HUES64 (cell line): ENCODE measurements around the gene CERT1.

Experiments
- H3K27ac ChIP-seq: 2 replicates; pipeline ENCODE4 v1.7.0; 2013; ENCODE audit warnings: low read depth, low read length, inconsistent platforms
- H3K27me3 ChIP-seq: 2 replicates; pipeline ENCODE4 v1.6.1; 2013; ENCODE audit warnings: mild to moderate bottlenecking, low read length; ENCODE audit not compliant: insufficient read depth
- H3K36me3 ChIP-seq: 2 replicates; pipeline ENCODE4 v1.6.1; 2013; ENCODE audit warnings: mild to moderate bottlenecking, low read length; ENCODE audit not compliant: insufficient read depth
- H3K4me1 ChIP-seq: 2 replicates; pipeline ENCODE4 v1.6.1; 2013; ENCODE audit warnings: mild to moderate bottlenecking, low read length, moderate library complexity; ENCODE audit not compliant: insufficient read depth
- H3K4me3 ChIP-seq: 2 replicates; pipeline ENCODE4 v1.5.1; 2013; ENCODE audit warnings: mild to moderate bottlenecking, low read length, moderate library complexity
- H3K9ac ChIP-seq: 2 replicates; pipeline ENCODE4 v1.6.1; 2013; ENCODE audit warnings: mild to moderate bottlenecking, low read depth, low read length
- H3K9me3 ChIP-seq: 2 replicates; pipeline ENCODE4 v1.6.1; 2013; ENCODE audit warnings: low read depth, low read length; ENCODE audit not compliant: insufficient read depth
- WGBS: fragments of 150-250, 120-280 bp; methylation state at CpG from one replicate; pipeline ENCODE4 v1.1.7; 2013; ENCODE audit warnings: missing lambda C conversion rate; 5-methylcytosine and 5-hydroxymethylcytosine counted together

Gene CERT1

GRCh38 chr5:75412111-75412990, 99.1 kb downstream of the CERT1 start:
- Histone ChIP-seq H3K9ac (no peak overlapping the region), H3K36me3 (peaks cover 32% of the 10 kb centered on the region), H3K4me1 (peaks cover 14% of the 10 kb centered on the region), H3K9me3 (no peaks in the 10 kb centered on the region), H3K27ac (peak overlapping the region; percentile 85; the same call in 1 of the 2 replicates), H3K27me3 (no peaks in the 10 kb centered on the region), H3K4me3 (no peak overlapping the region)
- 80% methylated on average over 3 of the region's 4 CpGs for WGBS

- H3K36me3 ChIP-seq: peaks cover 25% of the 10 kb centered on the region
- 76% methylated on average over 3 of the region's 3 CpGs for WGBS
- no peak overlapping the region for H3K9ac ChIP-seq
- H3K27me3 ChIP-seq: peaks cover 6% of the 10 kb centered on the region
- no peaks in the 10 kb centered on the region for H3K9me3 ChIP-seq
- H3K27ac ChIP-seq: no peak overlapping the region
- H3K4me1 ChIP-seq: no peaks in the 10 kb centered on the region
- no peak overlapping the region for H3K4me3 ChIP-seq
These were observed 106.1 kb downstream of the CERT1 start for GRCh38 chr5:75405296-75405695.

DNA sequence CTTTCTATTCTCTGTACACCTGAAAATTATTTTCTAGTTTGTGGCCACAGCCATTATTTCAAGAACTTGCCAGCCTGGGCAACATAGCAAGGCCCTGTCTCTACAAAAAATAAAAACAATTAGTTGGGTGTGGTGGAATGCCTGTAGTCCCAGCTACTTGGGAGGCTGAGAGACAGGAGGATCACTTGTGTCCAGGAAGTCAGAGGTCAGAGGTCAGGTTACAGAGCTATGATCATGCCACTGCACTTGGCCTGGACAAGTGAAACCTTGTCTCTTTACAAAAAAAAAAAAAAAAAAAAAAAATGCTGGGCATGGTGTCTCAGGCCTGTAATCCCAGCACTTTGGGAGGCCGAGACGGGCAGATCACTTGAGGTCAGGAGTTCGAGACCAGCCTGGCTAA, 116.2 kb downstream of the CERT1 start:
- Histone ChIP-seq H3K27ac (no peak overlapping the region), H3K27me3 (no peaks in the 10 kb centered on the region), H3K9ac (no peak overlapping the region), H3K4me3 (no peak overlapping the region), H3K4me1 (peaks cover 8% of the 10 kb centered on the region; the same call in 1 of the 2 replicates), H3K36me3 (peaks cover 14% of the 10 kb centered on the region), H3K9me3 (no peaks in the 10 kb centered on the region)
- 97% methylated on average over 3 of the region's 3 CpGs for WGBS

DNA sequence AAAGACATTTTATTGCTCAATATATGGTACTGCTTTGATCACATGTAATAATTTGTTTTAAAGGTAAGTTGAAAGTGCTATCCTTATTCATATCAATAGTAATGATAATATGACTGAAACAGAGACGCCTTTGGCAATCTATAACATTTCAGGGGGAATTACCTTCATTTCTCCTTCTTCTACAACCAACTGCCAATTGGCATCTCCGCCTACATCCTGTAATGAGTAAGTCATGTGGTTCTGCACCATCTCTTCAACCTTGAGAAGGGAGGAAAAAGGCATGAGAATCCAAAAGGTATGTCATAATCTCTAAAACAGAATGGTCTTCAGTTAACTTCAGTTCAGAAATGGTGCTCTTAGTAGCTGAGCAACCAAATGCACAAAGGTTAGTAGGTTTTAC, 122.0 kb downstream of the CERT1 start:
- no peak overlapping the region for H3K9ac ChIP-seq
- H3K4me3 ChIP-seq: no peak overlapping the region
- H3K4me1 ChIP-seq: no peaks in the 10 kb centered on the region
- no peak overlapping the region for H3K27ac ChIP-seq
- WGBS: 88% methylated on average over 1 of the region's 2 CpGs
- no peaks in the 10 kb centered on the region for H3K9me3 ChIP-seq
- peaks cover 32% of the 10 kb centered on the region for H3K36me3 ChIP-seq
- H3K27me3 ChIP-seq: no peaks in the 10 kb centered on the region

DNA sequence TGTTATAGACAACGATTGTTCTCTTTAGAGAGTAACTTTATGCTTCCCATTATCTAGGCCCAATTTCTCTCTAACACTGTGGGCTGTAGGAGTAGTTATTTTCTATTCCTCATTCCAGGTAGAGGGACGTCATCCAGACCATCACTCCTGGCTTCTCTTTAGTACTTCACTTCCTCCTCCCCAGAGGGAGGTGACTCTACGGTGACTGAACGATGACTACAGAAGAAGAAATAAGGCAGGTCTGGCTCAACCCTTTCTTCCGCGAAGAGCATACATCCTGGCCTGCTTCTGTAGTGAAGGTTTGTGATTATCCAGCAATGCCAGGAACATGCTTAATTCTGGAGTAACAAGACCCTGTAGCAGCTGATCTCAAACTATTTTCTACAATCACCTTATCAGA, 123.6 kb downstream of the CERT1 start:
- H3K36me3 ChIP-seq: peaks cover 48% of the 10 kb centered on the region
- no peaks in the 10 kb centered on the region for H3K4me1 ChIP-seq
- H3K27ac ChIP-seq: no peak overlapping the region
- H3K9me3 ChIP-seq: no peaks in the 10 kb centered on the region
- H3K4me3 ChIP-seq: no peak overlapping the region
- H3K9ac ChIP-seq: no peak overlapping the region
- 95% methylated on average over 6 of the region's 6 CpGs for whole genome bisulfite sequencing
- no peaks in the 10 kb centered on the region for H3K27me3 ChIP-seq

- Histone ChIP-seq H3K27me3 (no peaks in the 10 kb centered on the region), H3K4me1 (no peaks in the 10 kb centered on the region), H3K9ac (no peak overlapping the region), H3K27ac (no peak overlapping the region), H3K4me3 (no peak overlapping the region), H3K36me3 (peaks cover 72% of the 10 kb centered on the region), H3K9me3 (no peaks in the 10 kb centered on the region)
- 100% methylated on average over 1 of the region's 1 CpG for WGBS
These were observed 127.2 kb downstream of the CERT1 start for GRCh38 chr5:75384218-75384617.

DNA sequence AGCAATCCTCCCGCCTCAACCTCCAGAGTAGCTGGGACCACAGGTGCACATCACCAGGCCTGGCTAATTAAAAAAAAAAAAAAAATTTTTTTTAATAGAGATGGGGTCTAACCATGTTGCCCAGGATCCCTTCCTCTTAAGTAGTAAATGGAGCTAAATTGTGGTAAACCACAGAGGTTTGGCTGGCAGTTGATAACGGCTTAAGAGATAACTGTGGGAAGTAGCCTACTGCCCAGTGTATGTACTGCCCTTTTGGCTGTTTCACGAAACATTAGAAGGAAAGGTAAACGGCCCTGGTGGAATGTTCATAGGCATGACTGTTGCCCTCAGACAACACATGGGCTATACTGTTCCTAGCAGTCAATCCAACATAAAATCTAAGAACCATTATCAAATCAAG, 130.0 kb downstream of the CERT1 start:
- WGBS: 95% methylated on average over 4 of the region's 4 CpGs
- H3K9me3 ChIP-seq: no peaks in the 10 kb centered on the region
- no peak overlapping the region for H3K9ac ChIP-seq
- peaks cover 84% of the 10 kb centered on the region for H3K36me3 ChIP-seq
- no peaks in the 10 kb centered on the region for H3K27me3 ChIP-seq
- H3K27ac ChIP-seq: no peak overlapping the region
- H3K4me3 ChIP-seq: no peak overlapping the region
- H3K4me1 ChIP-seq: no peaks in the 10 kb centered on the region

DNA sequence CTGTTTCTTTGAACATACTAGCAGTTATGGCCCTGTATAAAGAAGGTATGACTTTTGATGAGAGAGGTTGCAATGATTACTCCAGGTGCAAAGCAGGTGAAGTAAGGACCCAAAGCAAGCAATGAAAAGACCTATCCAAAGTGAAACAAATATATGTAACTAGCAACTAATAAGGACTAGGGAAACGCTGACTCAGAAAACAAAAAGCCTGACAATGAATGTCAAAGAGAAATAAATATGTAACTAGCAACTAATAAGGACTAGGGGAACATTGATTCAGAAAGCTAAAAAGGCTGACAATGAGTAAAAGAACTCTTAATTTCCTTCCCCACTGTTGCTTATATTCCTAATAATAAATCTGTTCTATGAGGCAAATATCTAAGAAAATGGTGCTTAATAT, 131.3 kb downstream of the CERT1 start:
- no CpG with 5 or more reads among the region's 1 CpG for WGBS
- Histone ChIP-seq H3K36me3 (peaks cover 84% of the 10 kb centered on the region), H3K4me1 (no peaks in the 10 kb centered on the region), H3K4me3 (no peak overlapping the region), H3K27me3 (no peaks in the 10 kb centered on the region), H3K9me3 (no peaks in the 10 kb centered on the region), H3K9ac (no peak overlapping the region), H3K27ac (no peak overlapping the region)

DNA sequence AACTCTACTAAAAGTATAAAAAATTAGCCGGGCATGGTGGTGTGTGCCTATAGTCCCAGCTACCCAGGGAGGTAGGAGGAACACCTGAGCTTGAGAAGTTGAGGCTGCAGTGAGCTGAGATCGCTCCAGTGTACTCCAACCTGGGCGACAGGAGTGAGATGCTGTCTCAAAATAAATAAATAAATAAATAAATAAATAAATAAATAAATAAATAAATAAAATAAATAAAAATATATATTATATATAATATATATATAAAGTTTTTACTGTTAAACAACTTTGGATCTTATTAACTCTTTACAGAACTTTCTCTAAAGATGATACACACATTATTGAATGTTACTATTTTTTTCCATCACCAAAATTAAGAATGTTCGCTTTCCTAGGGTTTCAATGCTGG, 136.0 kb downstream of the CERT1 start:
- H3K9me3 ChIP-seq: no peaks in the 10 kb centered on the region
- H3K4me1 ChIP-seq: no peaks in the 10 kb centered on the region
- no peaks in the 10 kb centered on the region for H3K27me3 ChIP-seq
- H3K4me3 ChIP-seq: no peak overlapping the region
- 98% methylated on average over 3 of the region's 4 CpGs for WGBS
- H3K9ac ChIP-seq: no peak overlapping the region
- no peak overlapping the region for H3K27ac ChIP-seq
- peaks cover 56% of the 10 kb centered on the region for H3K36me3 ChIP-seq

DNA sequence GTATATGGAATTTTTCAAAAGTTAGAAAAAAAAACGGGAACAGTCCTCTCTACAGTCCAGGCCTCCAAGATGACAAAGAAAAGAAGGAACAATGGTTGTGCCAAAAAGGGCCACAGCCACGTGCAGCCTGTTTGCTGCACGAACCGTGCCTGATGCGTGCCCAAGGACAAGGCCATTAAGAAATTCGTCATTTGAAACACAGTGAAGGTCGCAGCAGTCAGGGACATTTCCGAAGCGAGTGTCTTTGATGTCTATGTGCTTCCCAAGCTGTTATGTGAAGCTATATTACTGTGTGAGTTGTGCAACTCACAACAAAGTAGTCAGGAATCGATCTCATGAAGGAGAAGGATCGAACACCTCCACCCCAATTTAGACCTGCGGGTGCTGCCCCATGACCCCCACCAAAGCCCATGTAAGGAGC, 137.0 kb downstream of the CERT1 start:
- 85% methylated on average over 10 of the region's 12 CpGs for WGBS
- Histone ChIP-seq H3K9me3 (no peaks in the 10 kb centered on the region), H3K36me3 (peaks cover 49% of the 10 kb centered on the region), H3K4me3 (no peak overlapping the region), H3K9ac (no peak overlapping the region), H3K27me3 (no peaks in the 10 kb centered on the region), H3K27ac (no peak overlapping the region), H3K4me1 (no peaks in the 10 kb centered on the region)

- H3K4me1 ChIP-seq: no peaks in the 10 kb centered on the region
- H3K27ac ChIP-seq: no peak overlapping the region
- 83% methylated on average over 1 of the region's 2 CpGs for WGBS
- no peak overlapping the region for H3K4me3 ChIP-seq
- no peaks in the 10 kb centered on the region for H3K27me3 ChIP-seq
- peaks cover 44% of the 10 kb centered on the region for H3K36me3 ChIP-seq
- H3K9me3 ChIP-seq: no peaks in the 10 kb centered on the region
- H3K9ac ChIP-seq: no peak overlapping the region
These were observed 137.6 kb downstream of the CERT1 start for GRCh38 chr5:75373862-75374261.
